HepG2 (cell line): ENCODE results near the gene DSTN. TPM values are rescaled to one million over a fixed set of nuclear protein-coding genes. Genes with fewer than 3 reads are reported as not detected.
A peak's percentile ranks its signal among the peaks of the same experiment; 100 is the strongest.

ENCODE experiments used
- AGO2 ChIP-seq: fragments of 200-400 bp; formaldehyde crosslinking; optimal IDR thresholded peaks from 2 replicates; pipeline ENCODE3; 2017; ENCODE audit warnings: mild to moderate bottlenecking, low read depth, low read length, moderate library complexity
- ATRX ChIP-seq: sonication (generic); formaldehyde crosslinking; IDR thresholded peaks from 2 replicates; pipeline ENCODE4 v1.4.0; 2020; ENCODE audit warnings: missing genetic modification reagents, borderline replicate concordance
- CENPX ChIP-seq: sonication (generic); formaldehyde crosslinking; IDR thresholded peaks from 2 replicates; pipeline ENCODE4 v1.9.0; 2021; ENCODE audit warnings: mild to moderate bottlenecking, missing genetic modification reagents, moderate library complexity
- ELF4 ChIP-seq: sonication (generic); formaldehyde crosslinking; IDR thresholded peaks from 2 replicates; pipeline ENCODE4 v1.5.0; 2020; ENCODE audit warnings: missing genetic modification reagents, mild to moderate bottlenecking, moderate library complexity, borderline replicate concordance
- ELK4 ChIP-seq: sonication (generic); formaldehyde crosslinking; IDR thresholded peaks from 2 replicates; pipeline ENCODE4 v1.9.0; 2021; ENCODE audit warnings: missing genetic modification reagents, borderline replicate concordance
- FLYWCH1 ChIP-seq: sonication (generic); formaldehyde crosslinking; IDR thresholded peaks from 2 replicates; pipeline ENCODE4 v1.8.1; 2023; ENCODE audit warnings: mild to moderate bottlenecking, missing genetic modification reagents
- HOXA7 ChIP-seq: sonication (generic); formaldehyde crosslinking; IDR thresholded peaks from 2 replicates; pipeline ENCODE4 v1.8.1; 2022; ENCODE audit warnings: mild to moderate bottlenecking, missing genetic modification reagents, moderate library complexity
- NAIF1 ChIP-seq: sonication (generic); formaldehyde crosslinking; IDR thresholded peaks from 2 replicates; pipeline ENCODE4 v1.5.0; 2020; ENCODE audit warnings: mild to moderate bottlenecking, missing genetic modification reagents, borderline replicate concordance
- NFATC3 ChIP-seq: sonication (generic); formaldehyde crosslinking; IDR thresholded peaks from 2 replicates; pipeline ENCODE4 v1.5.1; 2020; ENCODE audit warnings: mild to moderate bottlenecking, missing genetic modification reagents
- NFYB ChIP-seq: sonication (generic); formaldehyde crosslinking; IDR thresholded peaks from 2 replicates; pipeline ENCODE4 v1.4.0; 2020; ENCODE audit warnings: missing genetic modification reagents
- SOX13 ChIP-seq, 3 experiments: fragments of 450-650 bp in 1 of 3; sonication (generic) in 1 of 3; formaldehyde crosslinking in 1 of 3; IDR thresholded peaks in 2 of 3; conservative IDR thresholded peaks in 1 of 3; 2 replicates each; pipeline versions ENCODE4 v1.5.0 to v1.6.1; 2016 to 2020; ENCODE audit warnings: antibody characterized with exemption in 1 of 3, mild to moderate bottlenecking in 1 of 3, missing compliant biosample characterization in 1 of 3, missing genetic modification reagents in 1 of 3, moderate library complexity in 1 of 3
- STAG1 ChIP-seq: sonication (generic); formaldehyde crosslinking; IDR thresholded peaks from 2 replicates; pipeline ENCODE4 v1.4.0; 2020; ENCODE audit warnings: missing genetic modification reagents
- ZBTB40 ChIP-seq, 2 experiments: fragments of 450-650 bp in 1 of 2; sonication (generic) in 1 of 2; formaldehyde crosslinking in 1 of 2; IDR thresholded peaks; 2 replicates each; pipeline versions ENCODE4 v1.6.1 to v1.8.0; 2016 to 2022; ENCODE audit warnings: antibody characterized with exemption in 1 of 2, mild to moderate bottlenecking in 1 of 2, missing genetic modification reagents in 1 of 2
- ZFP36L1 ChIP-seq: sonication (generic); formaldehyde crosslinking; IDR thresholded peaks from 2 replicates; pipeline ENCODE4 v1.8.0; 2022; ENCODE audit warnings: mild to moderate bottlenecking, missing genetic modification reagents, moderate library complexity
- ZNF30 ChIP-seq: sonication (generic); formaldehyde crosslinking; IDR thresholded peaks from 2 replicates; pipeline ENCODE4 v1.5.0; 2020; ENCODE audit warnings: mild to moderate bottlenecking, missing genetic modification reagents
- ZNF451 ChIP-seq: sonication (generic); formaldehyde crosslinking; IDR thresholded peaks from 2 replicates; pipeline ENCODE4 v1.5.0; 2020; ENCODE audit warnings: mild to moderate bottlenecking, missing genetic modification reagents
- ZNF605 ChIP-seq: sonication (generic); formaldehyde crosslinking; IDR thresholded peaks from 2 replicates; pipeline ENCODE4 v1.8.0; 2022; ENCODE audit warnings: mild to moderate bottlenecking, missing genetic modification reagents
- ZNF672 ChIP-seq: sonication (generic); formaldehyde crosslinking; IDR thresholded peaks from 2 replicates; pipeline ENCODE4 v1.8.1; 2022; ENCODE audit warnings: missing genetic modification reagents
- polyA plus RNA-seq, 8 experiments: library from polyadenylated mRNA; depleted of rRNA in 3 of 8; stranded (reverse) in 7 of 8; unstranded in 1 of 8; fragments of >200 nt; fragmentation: Illumina TruSeq in 4 of 8; extraction: Trizol in 4 of 8; gene quantifications; 2 replicates each; pipeline versions ENCODE4 v1.2.1 to v1.2.3, GENCODE V29; 2011 to 2016; ENCODE audit warnings: low read depth in 4 of 8, missing spikeins in 1 of 8, mixed read lengths in 1 of 8; ENCODE audit not compliant: insufficient read depth in 1 of 8
- total RNA-seq, 5 experiments: library from RNA; depleted of rRNA; stranded (reverse); fragments of >200 nt; fragmentation: Illumina TruSeq; extraction: Trizol; gene quantifications; 2 replicates each; pipeline ENCODE4 v1.2.3, GENCODE V29; 2016; ENCODE audit warnings: low read depth in 1 of 5

Gene DSTN
- total and polyA plus RNA-seq, 2 of the 13 experiments (the other 11 are each of a cell fraction or from before 2014, with no cell fraction given) = 27.6 to 106 TPM

GRCh38 chr20:17568972-17569521 lies 828 bp upstream of the DSTN start (continued):
- TF ChIP-seq ZNF605 (CRISPR knock-in tag) = peak; percentile 5; the same call in 1 of the 2 replicates
- no peak for TF ChIP-seq HOXA7 (CRISPR knock-in tag)
- TF ChIP-seq NFYB = peak; percentile 74
- no peak for TF ChIP-seq ZNF30
- no peak for TF ChIP-seq ZNF672
- TF ChIP-seq SOX13 (IDR thresholded peaks at IDR 0.05) = no peak
- peak in 1 of 2 experiments; percentile 35; a peak in 1 of 4 replicates for TF ChIP-seq SOX13 (CRISPR knock-in tag; conservative IDR thresholded peaks at IDR 0.05 in 1 of 2, IDR thresholded peaks at IDR 0.05 in 1 of 2)
- TF ChIP-seq CENPX (CRISPR knock-in tag) = no peak
- TF ChIP-seq FLYWCH1 (CRISPR knock-in tag) = no peak
- 0 out of 2 replicates have a peak, but pooled peaks have one; percentile 55 for TF ChIP-seq ELK4 (CRISPR knock-in tag)
- peak; percentile 52 for TF ChIP-seq NAIF1 (CRISPR knock-in tag)
- 0 out of 2 replicates have a peak, but pooled peaks have one; percentile 9 for TF ChIP-seq STAG1 (CRISPR knock-in tag)
- no peak for TF ChIP-seq ATRX (CRISPR knock-in tag)
- no peak for TF ChIP-seq ZNF451 (CRISPR knock-in tag)
- no peak for TF ChIP-seq ELF4 (CRISPR knock-in tag)
- no peak for TF ChIP-seq ZBTB40 (IDR thresholded peaks at IDR 0.05)
- peak; percentile 46; the same call in 1 of the 2 replicates for TF ChIP-seq ZBTB40 (CRISPR knock-in tag; IDR thresholded peaks at IDR 0.05)
- no peak for TF ChIP-seq AGO2
- no peak for TF ChIP-seq NFATC3 (CRISPR knock-in tag)
- no peak for TF ChIP-seq ZFP36L1 (CRISPR knock-in tag)
